Glutamatergic neuron (in vitro differentiated cells): ENCODE data around the gene SPTBN1. TPM values are rescaled to one million over a fixed set of nuclear protein-coding genes. Genes with fewer than 3 reads are reported as not detected.
A peak's percentile ranks its signal among the peaks of the same experiment; 100 is the strongest.

ENCODE experiments used
- DNase-seq: peaks from one replicate; pipeline ENCODE4 v3.0.0; 2022
- H3K27ac Mint-ChIP-seq: one replicate; pipeline ENCODE4 v1.8.0; 2020; ENCODE audit warnings: mild to moderate bottlenecking, mixed read lengths, inconsistent platforms; ENCODE audit not compliant: unreplicated experiment
- H3K27me3 Mint-ChIP-seq: one replicate; pipeline ENCODE4 v1.8.0; 2020; ENCODE audit warnings: mild to moderate bottlenecking, moderate library complexity, mixed read lengths, inconsistent platforms; ENCODE audit not compliant: unreplicated experiment
- H3K36me3 Mint-ChIP-seq: one replicate; pipeline ENCODE4 v1.8.0; 2020; ENCODE audit warnings: mild to moderate bottlenecking, mixed read lengths, inconsistent platforms; ENCODE audit not compliant: unreplicated experiment
- H3K4me1 Mint-ChIP-seq: one replicate; pipeline ENCODE4 v1.8.0; 2020; ENCODE audit warnings: mild to moderate bottlenecking, low read depth, mixed read lengths, inconsistent platforms; ENCODE audit not compliant: unreplicated experiment
- H3K4me3 Mint-ChIP-seq: one replicate; pipeline ENCODE4 v1.8.0; 2020; ENCODE audit warnings: mild to moderate bottlenecking, mixed read lengths, inconsistent platforms; ENCODE audit not compliant: unreplicated experiment
- H3K9me3 Mint-ChIP-seq: one replicate; pipeline ENCODE4 v1.8.0; 2020; ENCODE audit warnings: mild to moderate bottlenecking, moderate library complexity, mixed read lengths, inconsistent platforms; ENCODE audit not compliant: unreplicated experiment
- CTCF ChIP-seq: fragments of 200-600 bp; sonication (generic); IDR thresholded peaks from one replicate; pipeline ENCODE4 v1.5.0; 2021; ENCODE audit not compliant: partially characterized antibody, unreplicated experiment
- total RNA-seq: library from RNA; stranded (reverse); fragmentation: NEBNext Ultra II Directional; extraction: Animal tissue kit (Norgen Biotek cat#: 25700); gene quantifications from one replicate; pipeline ENCODE4 v1.2.1, GENCODE V29; 2021; ENCODE audit not compliant: unreplicated experiment

Gene SPTBN1
- total RNA-seq, 1 donor from 2014 or later: 385 TPM

- Mint-ChIP-seq H3K27ac (peak overlapping the region; percentile 28), H3K36me3 (no peaks in the 10 kb centered on the region), H3K4me3 (peak overlapping the region; percentile 3), H3K4me1 (peaks cover 40% of the 10 kb centered on the region), H3K9me3 (no peaks in the 10 kb centered on the region), H3K27me3 (peaks cover 4% of the 10 kb centered on the region)
- DNase-seq: no peak
- no peak for TF ChIP-seq CTCF
These were observed 21.8 kb downstream of the SPTBN1 start for GRCh38 chr2:54477896-54478295.

DNA sequence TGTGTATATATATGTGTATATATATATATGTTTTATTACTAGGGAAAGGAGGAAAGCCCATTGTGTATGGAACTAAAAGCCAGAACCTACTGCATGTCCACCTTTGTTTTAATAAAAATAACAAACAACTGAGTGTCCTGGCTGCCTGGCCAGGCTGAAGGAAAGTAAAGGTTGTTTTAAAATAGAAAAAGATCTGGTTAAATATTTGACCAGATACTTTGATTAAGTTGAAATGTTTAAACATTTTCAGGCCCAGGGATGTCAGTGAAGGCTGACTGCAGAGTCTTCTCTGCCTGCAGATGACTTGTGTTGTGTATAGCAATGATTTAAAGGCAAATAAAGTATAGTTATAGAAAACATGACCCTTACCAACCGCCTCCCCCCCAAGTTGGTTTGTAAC is 22.8 kb downstream of the SPTBN1 start:
- no peak for TF ChIP-seq CTCF
- H3K9me3 Mint-ChIP-seq: no peaks in the 10 kb centered on the region
- H3K4me1 Mint-ChIP-seq: peaks cover 32% of the 10 kb centered on the region
- H3K27ac Mint-ChIP-seq: no peak overlapping the region
- DNase-seq: no peak
- no peak overlapping the region for H3K4me3 Mint-ChIP-seq
- H3K27me3 Mint-ChIP-seq: peaks cover 4% of the 10 kb centered on the region
- no peaks in the 10 kb centered on the region for H3K36me3 Mint-ChIP-seq

GRCh38 chr2:54479424-54479823 is 23.3 kb downstream of the SPTBN1 start:
- Mint-ChIP-seq H3K4me1 (peaks cover 29% of the 10 kb centered on the region), H3K36me3 (peaks cover 3% of the 10 kb centered on the region), H3K9me3 (peaks cover under 1% of the 10 kb centered on the region), H3K27me3 (peaks cover 4% of the 10 kb centered on the region), H3K4me3 (no peak overlapping the region), H3K27ac (no peak overlapping the region)
- TF ChIP-seq CTCF: no peak
- no peak for DNase-seq

DNA sequence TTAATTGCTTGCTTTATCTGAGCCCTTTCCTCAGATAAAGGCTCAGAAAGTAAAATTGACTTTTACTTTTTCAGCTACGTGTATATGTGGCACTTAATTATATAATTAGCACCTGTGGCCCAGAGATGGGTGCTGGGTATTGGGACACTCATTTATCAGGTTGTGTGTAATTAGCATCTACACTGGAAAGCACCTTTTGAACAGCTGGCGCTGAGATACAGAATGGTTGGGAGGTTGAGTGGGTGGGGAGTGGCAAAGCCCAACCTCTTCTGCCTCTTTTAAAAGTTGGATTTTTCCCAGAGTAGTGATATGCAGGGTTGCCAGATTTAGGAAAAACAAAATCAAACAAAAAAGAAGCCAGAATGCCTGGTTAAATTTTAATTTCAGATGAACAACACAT is 23.9 kb downstream of the SPTBN1 start:
- no peak overlapping the region for H3K27ac Mint-ChIP-seq
- H3K27me3 Mint-ChIP-seq: peaks cover 8% of the 10 kb centered on the region
- H3K9me3 Mint-ChIP-seq: peaks cover 6% of the 10 kb centered on the region
- no peak for DNase-seq
- H3K4me1 Mint-ChIP-seq: peaks cover 29% of the 10 kb centered on the region
- peaks cover 9% of the 10 kb centered on the region for H3K36me3 Mint-ChIP-seq
- no peak for TF ChIP-seq CTCF
- no peak overlapping the region for H3K4me3 Mint-ChIP-seq

DNA sequence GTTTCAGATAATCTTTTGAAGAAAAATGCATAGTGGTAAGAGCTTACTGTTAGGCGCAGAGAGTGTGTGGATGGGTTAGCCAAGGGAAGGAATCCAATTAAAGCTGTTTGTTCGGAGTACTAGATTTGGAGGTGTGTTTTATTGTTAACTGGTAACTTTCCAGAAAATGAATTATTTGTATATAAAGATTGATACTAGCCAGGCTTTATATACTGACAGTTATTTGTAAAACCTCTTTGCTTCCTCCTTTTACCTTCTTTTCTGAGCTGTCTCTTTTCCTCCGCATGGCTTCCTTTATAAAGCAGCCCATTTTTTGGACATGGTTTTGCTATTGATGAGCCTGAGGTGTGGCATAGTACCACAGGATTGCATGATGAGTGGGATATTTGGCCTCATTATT is 25.6 kb downstream of the SPTBN1 start:
- TF ChIP-seq CTCF: no peak
- Mint-ChIP-seq H3K27me3 (peaks cover 9% of the 10 kb centered on the region), H3K27ac (no peak overlapping the region), H3K36me3 (peaks cover 9% of the 10 kb centered on the region), H3K4me3 (no peak overlapping the region), H3K9me3 (peaks cover 6% of the 10 kb centered on the region), H3K4me1 (peaks cover 30% of the 10 kb centered on the region)
- no peak for DNase-seq
